ENCODE measurements around the gene BMAL2.

- TF ChIP-seq, protein P1, sequence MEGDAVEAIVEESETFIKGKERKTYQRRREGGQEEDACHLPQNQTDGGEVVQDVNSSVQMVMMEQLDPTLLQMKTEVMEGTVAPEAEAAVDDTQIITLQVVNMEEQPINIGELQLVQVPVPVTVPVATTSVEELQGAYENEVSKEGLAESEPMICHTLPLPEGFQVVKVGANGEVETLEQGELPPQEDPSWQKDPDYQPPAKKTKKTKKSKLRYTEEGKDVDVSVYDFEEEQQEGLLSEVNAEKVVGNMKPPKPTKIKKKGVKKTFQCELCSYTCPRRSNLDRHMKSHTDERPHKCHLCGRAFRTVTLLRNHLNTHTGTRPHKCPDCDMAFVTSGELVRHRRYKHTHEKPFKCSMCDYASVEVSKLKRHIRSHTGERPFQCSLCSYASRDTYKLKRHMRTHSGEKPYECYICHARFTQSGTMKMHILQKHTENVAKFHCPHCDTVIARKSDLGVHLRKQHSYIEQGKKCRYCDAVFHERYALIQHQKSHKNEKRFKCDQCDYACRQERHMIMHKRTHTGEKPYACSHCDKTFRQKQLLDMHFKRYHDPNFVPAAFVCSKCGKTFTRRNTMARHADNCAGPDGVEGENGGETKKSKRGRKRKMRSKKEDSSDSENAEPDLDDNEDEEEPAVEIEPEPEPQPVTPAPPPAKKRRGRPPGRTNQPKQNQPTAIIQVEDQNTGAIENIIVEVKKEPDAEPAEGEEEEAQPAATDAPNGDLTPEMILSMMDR (IDR thresholded peaks at IDR 0.05), result no peak
- TF ChIP-seq POLR2A (IDR thresholded peaks at IDR 0.05), result no peak
These were observed 39.9 kb upstream of the BMAL2 start for GRCh38 chr12:27292718-27293117.
